Natural killer cell (primary cell): ENCODE measurements around the gene UGT2A3. TPM values are rescaled to one million over a fixed set of nuclear protein-coding genes. Genes with fewer than 3 reads are reported as not detected.

Experiments used
- ATAC-seq, 3 donors: fragments of 150-1000 bp in 2 of 3; fragments of 200-7000 bp in 1 of 3; cut with Tn5 transposase; 1 replicate in 1 of 3; 2 replicates in 2 of 3; pipeline ENCODE4 v1.10.0; 2021; ENCODE audit warnings: mild to moderate bottlenecking in 2 of 3, moderate library complexity in 2 of 3
- DNase-seq, 2 donors: peaks; one replicate each; pipeline versions ENCODE4 v3.0.0 to v3.0.0-alpha.2; 2013 to 2021; ENCODE audit warnings: mixed read lengths in 1 of 2
- H3K27ac ChIP-seq: one replicate; pipeline ENCODE4 v1.5.1; 2013; ENCODE audit warnings: mild to moderate bottlenecking, low read length
- H3K27me3 ChIP-seq: one replicate; pipeline ENCODE4 v1.6.1; 2013; ENCODE audit warnings: low read length; ENCODE audit not compliant: control insufficient read depth, insufficient read depth
- H3K36me3 ChIP-seq: one replicate; pipeline ENCODE4 v1.6.1; 2013; ENCODE audit warnings: low read length; ENCODE audit not compliant: control insufficient read depth, insufficient read depth
- H3K4me1 ChIP-seq: one replicate; pipeline ENCODE4 v1.6.1; 2013; ENCODE audit warnings: low read length; ENCODE audit not compliant: control insufficient read depth, insufficient read depth
- H3K4me3 ChIP-seq: one replicate; pipeline ENCODE4 v1.5.1; 2013; ENCODE audit warnings: low read length
- H3K9me3 ChIP-seq: one replicate; pipeline ENCODE4 v1.6.1; 2013; ENCODE audit warnings: low read length; ENCODE audit not compliant: control insufficient read depth, insufficient read depth
- H3K27ac Mint-ChIP-seq, 2 donors: one replicate each; pipeline ENCODE4 v1.8.0; 2022; ENCODE audit warnings: mild to moderate bottlenecking in 2 of 2, mixed read lengths in 2 of 2, moderate library complexity in 1 of 2
- H3K27me3 Mint-ChIP-seq, 2 donors: one replicate each; pipeline ENCODE4 v1.8.0; 2022; ENCODE audit warnings: low read depth in 2 of 2, mixed read lengths in 2 of 2
- H3K36me3 Mint-ChIP-seq: one replicate; pipeline ENCODE4 v1.8.0; 2022; ENCODE audit warnings: mixed read lengths
- H3K4me1 Mint-ChIP-seq, 2 donors: one replicate each; pipeline ENCODE4 v1.8.0; 2022; ENCODE audit warnings: mixed read lengths in 2 of 2
- H3K4me3 Mint-ChIP-seq: one replicate; pipeline ENCODE4 v1.8.0; 2022; ENCODE audit warnings: mild to moderate bottlenecking, moderate library complexity, mixed read lengths
- H3K9me3 Mint-ChIP-seq, 2 donors: one replicate each; pipeline ENCODE4 v1.8.0; 2022; ENCODE audit warnings: mixed read lengths in 2 of 2
- CTCF ChIP-seq: fragments of 200-600 bp; IDR thresholded peaks from one replicate; pipeline ENCODE4 v1.8.0; 2022; ENCODE audit warnings: antibody characterized with exemption
- WGBS: methylation state at CpG from one replicate; pipeline ENCODE4 v1.1.7; 2013; ENCODE audit warnings: missing lambda C conversion rate; ENCODE audit not compliant: insufficient coverage; 5-methylcytosine and 5-hydroxymethylcytosine counted together
- intact Hi-C: fragments of 100-400 bp; cut with micrococcal nuclease; formaldehyde crosslinking; loops from one replicate; pipeline ENCODE4 v1.14.2; 2022
- total RNA-seq, 4 donors: library from RNA; stranded (reverse); fragments of 120-200 nt in 1 of 4; gene quantifications; one replicate each; pipeline versions ENCODE4 v1.2.3 to v1.2.4, GENCODE V29; 2013 to 2022

Gene UGT2A3
- total RNA-seq, 3 donors from 2014 or later (not counting 1 experiment from before 2014, with no cell fraction given): not detected

- no peak for TF ChIP-seq CTCF
- Histone ChIP-seq H3K27me3 (no peaks in the 10 kb centered on the region), H3K4me1 (no peaks in the 10 kb centered on the region), H3K4me3 (no peak overlapping the region), H3K27ac (no peak overlapping the region), H3K9me3 (no peaks in the 10 kb centered on the region), H3K36me3 (no peaks in the 10 kb centered on the region)
- H3K36me3 Mint-ChIP-seq: no peaks in the 10 kb centered on the region
- no peaks in the 10 kb centered on the region for H3K27me3 Mint-ChIP-seq
- no peak overlapping the region for H3K4me3 Mint-ChIP-seq
- WGBS: 75% methylated on average over 15 of the region's 16 CpGs
- ATAC-seq (no peak), DNase-seq (no peak)
- no peaks in the 10 kb centered on the region for H3K4me1 Mint-ChIP-seq
- peaks cover 8 to 13% of the 10 kb centered on the region in 2 donors for H3K9me3 Mint-ChIP-seq
- no peak overlapping the region for H3K27ac Mint-ChIP-seq
- intact Hi-C loops: no loop called here
Measured at GRCh38 chr4:68905939-68906779, 45.4 kb downstream of the UGT2A3 start.

GRCh38 chr4:68905598-68905938 lies 46.0 kb downstream of the UGT2A3 start:
- no peak for TF ChIP-seq CTCF
- Histone ChIP-seq H3K9me3 (no peaks in the 10 kb centered on the region), H3K4me1 (no peaks in the 10 kb centered on the region), H3K27ac (no peak overlapping the region), H3K36me3 (no peaks in the 10 kb centered on the region), H3K4me3 (no peak overlapping the region), H3K27me3 (no peaks in the 10 kb centered on the region)
- 75% methylated on average over 2 of the region's 2 CpGs for WGBS
- H3K4me1 Mint-ChIP-seq: no peaks in the 10 kb centered on the region
- DNase-seq: no peak
- no peaks in the 10 kb centered on the region for H3K36me3 Mint-ChIP-seq
- peaks cover 8 to 13% of the 10 kb centered on the region in 2 donors for H3K9me3 Mint-ChIP-seq
- intact Hi-C loops: no loop called here
- H3K4me3 Mint-ChIP-seq: no peak overlapping the region
- ATAC-seq: no peak
- H3K27ac Mint-ChIP-seq: no peak overlapping the region
- H3K27me3 Mint-ChIP-seq: no peaks in the 10 kb centered on the region

GRCh38 chr4:68904786-68905185 lies 46.8 kb downstream of the UGT2A3 start:
- Mint-ChIP-seq H3K27ac (no peak overlapping the region), H3K27me3 (no peaks in the 10 kb centered on the region), H3K36me3 (no peaks in the 10 kb centered on the region), H3K4me3 (no peak overlapping the region), H3K4me1 (no peaks in the 10 kb centered on the region), H3K9me3 (peaks cover 6 to 10% of the 10 kb centered on the region in 2 donors)
- Histone ChIP-seq H3K27me3 (no peaks in the 10 kb centered on the region), H3K4me1 (no peaks in the 10 kb centered on the region), H3K9me3 (no peaks in the 10 kb centered on the region), H3K36me3 (no peaks in the 10 kb centered on the region), H3K27ac (no peak overlapping the region), H3K4me3 (no peak overlapping the region)
- ATAC-seq: no peak
- WGBS: 51% methylated on average over 6 of the region's 6 CpGs
- TF ChIP-seq CTCF: no peak
- intact Hi-C loops: no loop called here
- DNase-seq: no peak

- no peak for ATAC-seq
Measured at GRCh38 chr4:68896749-68897148, 54.9 kb downstream of the UGT2A3 start.

More at GRCh38 chr4:68896749-68897148, 54.9 kb downstream of the UGT2A3 start:
- TF ChIP-seq CTCF: no peak
- Histone ChIP-seq H3K27ac (no peak overlapping the region), H3K27me3 (no peaks in the 10 kb centered on the region), H3K36me3 (no peaks in the 10 kb centered on the region), H3K4me1 (no peaks in the 10 kb centered on the region), H3K9me3 (no peaks in the 10 kb centered on the region), H3K4me3 (no peak overlapping the region)
- Mint-ChIP-seq H3K9me3 (peaks cover 2 to 7% of the 10 kb centered on the region in 2 donors), H3K27ac (no peak overlapping the region), H3K4me3 (no peak overlapping the region), H3K4me1 (no peaks in the 10 kb centered on the region), H3K36me3 (no peaks in the 10 kb centered on the region), H3K27me3 (no peaks in the 10 kb centered on the region)
- no CpG with 5 or more reads among the region's 1 CpG for WGBS
- intact Hi-C loops: no loop called here
- DNase-seq: no peak
